Fibroblast of skin of back (primary cell): ENCODE results near the gene CRTC2. TPM values are rescaled to one million over a fixed set of nuclear protein-coding genes. Genes with fewer than 3 reads are reported as not detected.
"Not testable (repeated sequence)": the region's sequence is repeated elsewhere in the genome, so short reads cannot be mapped to it uniquely, and the experiment has no call there.

Experiments
- DNase-seq: peaks from one replicate; pipeline ENCODE4 v3.0.0-alpha.2; 2013
- polyA plus RNA-seq, 2 experiments: library from polyadenylated mRNA; unstranded; fragments of 120-200 nt; gene quantifications; one replicate each; pipeline ENCODE4 v1.2.1, GENCODE V29; 2013; ENCODE audit not compliant: insufficient read length in 2 of 2

Gene CRTC2
- 37.8 TPM for polyA plus RNA-seq (2013, experiment 1 of 2; ENCODE audit: insufficient read length)
- 23.1 TPM for polyA plus RNA-seq (2013, experiment 2 of 2; ENCODE audit: insufficient read length)

GRCh38 chr1:153958111-153958960, at the start of gene CRTC2:
TSS of gene CRTC2 (minus strand) at chr1:153958612. CDS start at chr1:153958497, 115 bp downstream.
- peak; percentile 99 for DNase-seq

GRCh38 chr1:154006136-154006535, 47.7 kb upstream of the CRTC2 start:
- DNase-seq, result peak; percentile 81

GRCh38 chr1:154000420-154000819, 42.0 kb upstream of the CRTC2 start:
- no peak for DNase-seq

- DNase-seq, result not testable (repeated sequence)
Measured at GRCh38 chr1:153996882-153997281, 38.5 kb upstream of the CRTC2 start.

- no peak for DNase-seq
Measured at GRCh38 chr1:153995640-153996039, 37.2 kb upstream of the CRTC2 start.

GRCh38 chr1:153995202-153995601, 36.8 kb upstream of the CRTC2 start:
- DNase-seq, result no peak

GRCh38 chr1:153991806-153992205, 33.4 kb upstream of the CRTC2 start:
- no peak for DNase-seq

- DNase-seq, result no peak
Measured at GRCh38 chr1:153991151-153991630, 32.8 kb upstream of the CRTC2 start.

- DNase-seq, result peak; percentile 99
Measured at GRCh38 chr1:153990468-153991150, 32.2 kb upstream of the CRTC2 start, which contains the start of gene RPS27. TSS of gene RPS27 (plus strand) at chr1:153990762. CDS start at chr1:153990797, 35 bp downstream.

GRCh38 chr1:153987621-153988020, 29.2 kb upstream of the CRTC2 start:
- no peak for DNase-seq

- peak; percentile 90 for DNase-seq
Measured at GRCh38 chr1:153985941-153986761, 27.7 kb upstream of the CRTC2 start, which contains the start of gene RAB13. TSS of gene RAB13 (minus strand) at chr1:153986339. CDS start at chr1:153986236, 103 bp downstream.

- DNase-seq, result peak; percentile 80
Measured at GRCh38 chr1:153985341-153985912, 27.0 kb upstream of the CRTC2 start.

GRCh38 chr1:153984123-153984894, 25.9 kb upstream of the CRTC2 start:
- no peak for DNase-seq

GRCh38 chr1:153981735-153982134, 23.3 kb upstream of the CRTC2 start:
- not testable (repeated sequence) for DNase-seq

- not testable (repeated sequence) for DNase-seq
Measured at GRCh38 chr1:153979091-153979490, 20.7 kb upstream of the CRTC2 start.

GRCh38 chr1:153978274-153978909, 20.0 kb upstream of the CRTC2 start:
- no peak for DNase-seq

- peak; percentile 83 for DNase-seq
Measured at GRCh38 chr1:153977250-153978240, 19.1 kb upstream of the CRTC2 start, which contains the start of gene JTB. TSS of gene JTB (minus strand) at chr1:153977674. CDS start at chr1:153977252, 422 bp downstream.

GRCh38 chr1:153976819-153977249, 18.4 kb upstream of the CRTC2 start:
- DNase-seq, result no peak

GRCh38 chr1:153973525-153973924, 15.1 kb upstream of the CRTC2 start:
- DNase-seq, result no peak
